GM10266 (cell line): ENCODE results near the gene MAP1LC3A.

Experiments
- DNase-seq: peaks from one replicate; pipeline ENCODE4 v3.0.0; 2012; ENCODE audit errors: extremely low spot score
- CTCF ChIP-seq: IDR thresholded peaks from 2 replicates; pipeline ENCODE4 v1.5.1; 2012; ENCODE audit warnings: mild to moderate bottlenecking, low read depth; ENCODE audit not compliant: control insufficient read depth, insufficient read depth; ENCODE audit errors: missing control alignments

Gene MAP1LC3A

GRCh38 chr20:34570859-34571306 lies 12.4 kb downstream of the MAP1LC3A start:
- DNase-seq: no peak
- TF ChIP-seq CTCF: no peak

DNA sequence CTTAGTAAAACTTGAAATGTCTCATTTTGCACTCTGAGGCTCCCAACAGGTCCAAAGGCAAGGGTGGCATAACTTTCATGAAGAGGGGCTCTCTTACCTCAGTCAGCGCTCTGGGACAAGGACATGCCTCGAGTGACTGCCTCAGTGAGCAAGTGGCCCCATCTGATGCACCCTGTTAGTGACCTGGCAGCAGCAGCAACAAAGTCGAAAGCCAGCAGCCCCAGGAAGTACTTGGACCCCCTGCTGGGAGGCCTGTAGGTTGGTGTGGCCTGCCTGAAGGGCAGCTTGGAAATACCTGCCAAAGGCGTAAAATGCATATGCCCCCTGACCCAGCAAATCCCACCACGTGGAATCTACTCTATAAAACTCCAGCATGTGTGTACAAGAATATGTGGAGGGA lies 13.2 kb downstream of the MAP1LC3A start:
- no peak for DNase-seq
- TF ChIP-seq CTCF: no peak

- TF ChIP-seq CTCF: no peak
- no peak for DNase-seq
These were observed 15.2 kb downstream of the MAP1LC3A start for GRCh38 chr20:34573541-34574300.

DNA sequence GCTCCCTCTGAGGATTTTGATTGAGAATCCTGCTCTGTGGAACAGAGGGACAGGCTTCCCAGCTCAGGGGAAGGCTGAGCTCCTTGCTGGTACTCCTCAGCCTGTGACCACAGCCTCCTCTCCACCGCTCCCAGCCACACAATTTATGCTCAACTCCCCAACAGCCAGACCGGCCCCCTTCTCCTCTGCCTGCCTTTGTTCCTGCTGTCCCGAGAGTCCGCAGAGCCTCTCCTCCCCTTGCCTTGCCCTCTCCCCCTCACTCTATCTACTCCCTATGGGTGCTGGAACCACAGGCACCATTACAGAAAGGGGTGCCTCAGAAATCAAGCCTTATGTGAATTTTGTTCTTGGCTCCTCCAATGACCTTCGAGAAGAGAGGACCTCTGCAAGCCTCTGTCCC lies 15.9 kb downstream of the MAP1LC3A start:
- DNase-seq: no peak
- no peak for TF ChIP-seq CTCF

DNA sequence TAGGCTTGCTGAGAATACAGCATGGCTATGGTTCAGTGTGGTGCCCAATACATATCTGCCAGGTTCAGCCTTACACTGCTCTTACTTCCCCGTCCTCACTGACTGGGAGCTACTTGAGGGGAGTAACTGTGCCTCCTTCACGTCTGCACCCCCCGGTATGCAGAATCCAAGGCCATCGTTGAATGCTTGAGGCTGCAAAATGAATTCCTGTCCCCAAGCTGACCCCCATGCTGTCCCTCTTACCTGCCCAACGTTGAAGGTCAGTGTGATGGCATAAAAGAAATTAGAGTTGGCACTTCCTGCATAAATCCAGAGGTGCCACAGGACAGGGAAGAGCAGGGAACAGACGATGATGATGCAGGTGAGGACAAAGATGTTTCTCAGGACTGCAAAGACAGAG lies 16.3 kb downstream of the MAP1LC3A start:
- TF ChIP-seq CTCF: no peak
- DNase-seq: no peak

- no peak for DNase-seq
- no peak for TF ChIP-seq CTCF
These were observed 16.8 kb downstream of the MAP1LC3A start for GRCh38 chr20:34575271-34575670.

- TF ChIP-seq CTCF: no peak
- no peak for DNase-seq
These were observed 17.2 kb downstream of the MAP1LC3A start for GRCh38 chr20:34575756-34576155.
